AG09319 (cell line): ENCODE results near the gene LOX.

Experiments used
- DNase-seq: peaks from one replicate; pipeline ENCODE4 v3.0.0-alpha.2; 2010; ENCODE audit warnings: low read depth; ENCODE audit errors: extremely low read depth
- TF ChIP-seq, protein P1 (sequence below): IDR thresholded peaks from 2 replicates; pipeline ENCODE4 v1.5.1; 2011; ENCODE audit warnings: low read depth, mild to moderate bottlenecking, inconsistent platforms, low read length, moderate library complexity

Gene LOX

DNA sequence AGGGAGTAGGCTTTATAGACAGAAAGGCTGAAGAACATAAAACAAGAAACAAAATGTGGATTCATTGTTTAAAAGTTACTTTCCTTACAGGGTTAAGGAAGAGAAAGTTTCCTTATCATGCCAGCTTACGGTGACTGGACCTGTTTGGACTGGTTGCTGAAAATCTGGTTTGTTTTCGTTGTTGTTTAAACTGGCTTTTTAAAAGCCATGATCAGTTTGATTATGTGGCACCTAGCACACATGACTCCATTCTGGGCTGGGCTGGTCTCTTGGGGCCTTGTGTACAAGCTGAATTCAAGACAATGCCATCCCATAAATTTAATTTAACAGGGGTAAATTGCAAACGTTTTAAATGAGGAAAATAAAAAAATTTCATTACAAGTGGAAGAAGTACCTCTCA lies 32.9 kb upstream of the LOX start:
- TF ChIP-seq, protein P1, sequence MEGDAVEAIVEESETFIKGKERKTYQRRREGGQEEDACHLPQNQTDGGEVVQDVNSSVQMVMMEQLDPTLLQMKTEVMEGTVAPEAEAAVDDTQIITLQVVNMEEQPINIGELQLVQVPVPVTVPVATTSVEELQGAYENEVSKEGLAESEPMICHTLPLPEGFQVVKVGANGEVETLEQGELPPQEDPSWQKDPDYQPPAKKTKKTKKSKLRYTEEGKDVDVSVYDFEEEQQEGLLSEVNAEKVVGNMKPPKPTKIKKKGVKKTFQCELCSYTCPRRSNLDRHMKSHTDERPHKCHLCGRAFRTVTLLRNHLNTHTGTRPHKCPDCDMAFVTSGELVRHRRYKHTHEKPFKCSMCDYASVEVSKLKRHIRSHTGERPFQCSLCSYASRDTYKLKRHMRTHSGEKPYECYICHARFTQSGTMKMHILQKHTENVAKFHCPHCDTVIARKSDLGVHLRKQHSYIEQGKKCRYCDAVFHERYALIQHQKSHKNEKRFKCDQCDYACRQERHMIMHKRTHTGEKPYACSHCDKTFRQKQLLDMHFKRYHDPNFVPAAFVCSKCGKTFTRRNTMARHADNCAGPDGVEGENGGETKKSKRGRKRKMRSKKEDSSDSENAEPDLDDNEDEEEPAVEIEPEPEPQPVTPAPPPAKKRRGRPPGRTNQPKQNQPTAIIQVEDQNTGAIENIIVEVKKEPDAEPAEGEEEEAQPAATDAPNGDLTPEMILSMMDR: no peak
- no peak for DNase-seq

DNA sequence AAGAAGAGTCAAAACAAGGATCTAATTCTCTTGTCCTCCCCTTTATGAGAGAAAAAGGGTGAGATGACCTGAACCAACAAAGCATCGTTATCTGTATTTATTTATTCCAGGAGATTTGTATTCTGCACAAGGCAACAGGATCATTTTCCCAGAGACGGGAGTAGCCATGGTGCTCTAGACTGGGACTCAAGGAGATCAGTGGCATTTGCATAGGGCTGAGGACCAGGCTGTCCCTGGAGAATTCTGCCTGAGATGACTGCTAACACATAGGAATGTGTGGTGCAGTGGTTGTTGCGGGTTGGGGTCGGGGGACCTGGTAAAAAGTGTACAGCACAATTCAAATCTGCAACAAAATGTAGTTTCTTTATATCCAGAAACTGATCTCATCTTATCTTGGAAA lies 29.0 kb upstream of the LOX start:
- TF ChIP-seq, protein P1: no peak
- DNase-seq: no peak

DNA sequence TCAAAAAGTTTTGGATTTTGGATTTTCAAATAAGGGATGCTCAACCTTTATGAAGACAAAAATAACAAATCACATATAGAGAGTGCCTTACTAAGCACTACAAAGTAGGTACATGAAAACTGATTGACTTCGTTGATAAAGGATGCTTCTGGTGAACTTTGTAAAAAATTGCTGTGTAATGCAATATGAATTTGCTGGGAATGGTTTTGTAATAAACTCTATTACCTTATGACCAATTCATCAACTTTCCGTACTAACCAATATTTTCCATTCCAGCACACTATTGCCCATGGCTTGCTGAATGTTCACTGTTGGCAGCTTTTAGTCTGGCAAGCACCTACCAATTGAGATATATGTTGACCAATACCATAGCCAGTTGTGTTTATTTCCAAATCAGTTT lies 27.9 kb upstream of the LOX start:
- DNase-seq: no peak
- TF ChIP-seq, protein P1: no peak

GRCh38 chr5:122102825-122103224 lies 24.8 kb upstream of the LOX start:
- no peak for DNase-seq

GRCh38 chr5:122101636-122102285 lies 23.7 kb upstream of the LOX start:
- no peak for DNase-seq
- TF ChIP-seq, protein P1: peak; percentile 62

More at GRCh38 chr5:122102825-122103224, 24.8 kb upstream of the LOX start:
- TF ChIP-seq, protein P1: no peak

GRCh38 chr5:122099060-122099790 lies 21.2 kb upstream of the LOX start:
- no peak for DNase-seq
- TF ChIP-seq, protein P1: no peak

DNA sequence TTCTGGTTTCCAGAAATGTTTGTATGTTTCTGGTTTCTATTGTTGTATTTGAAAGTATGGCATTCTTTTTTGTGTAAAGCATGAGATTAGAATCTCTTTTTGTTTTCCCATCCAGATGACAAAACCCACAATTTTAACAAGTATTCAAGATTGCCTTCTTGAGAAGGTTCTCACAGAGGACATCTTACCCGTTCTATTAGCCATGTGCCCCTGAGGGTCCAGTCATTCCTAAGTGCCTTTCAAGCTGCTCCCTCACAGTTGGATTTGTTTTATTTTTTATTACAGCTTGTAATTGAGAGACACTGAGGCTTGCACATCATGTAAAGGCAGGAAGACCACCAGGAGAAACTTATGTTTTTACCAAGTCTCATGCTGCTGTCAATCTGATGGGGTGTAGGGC lies 19.3 kb upstream of the LOX start:
- TF ChIP-seq, protein P1: no peak
- DNase-seq: no peak
